ENCODE measurements around the gene MIA. TPM values are rescaled to one million over a fixed set of nuclear protein-coding genes. Genes with fewer than 3 reads are reported as not detected.

Gene MIA
- total RNA-seq, 1 experiment from 2014 or later: 2.2 TPM

GRCh38 chr19:40805258-40805868, 30.0 kb downstream of the MIA start:
- no peaks in the 10 kb centered on the region for H3K36me3 ChIP-seq (ENCODE audit: control insufficient read depth, insufficient read depth, low read length)
- ATAC-seq: no peak

More at GRCh38 chr19:40805258-40805868, 30.0 kb downstream of the MIA start:
- H3K4me1 ChIP-seq (ENCODE audit: control insufficient read depth, insufficient read depth, low read length): peaks cover 57% of the 10 kb centered on the region
- H3K4me3 ChIP-seq (ENCODE audit: low read depth in 2 of 2, low read length in 2 of 2): no peak overlapping the region
- CTCF ChIA-PET: no interaction called here
- no peaks in the 10 kb centered on the region for H3K9me3 ChIP-seq (ENCODE audit: control insufficient read depth, insufficient read depth, low read depth, low read length)
- in situ Hi-C loops (cut with HindIII; ENCODE audit: low pct_unique_long_range_greater_than_20kb, low sequenced_read_pairs) (no loop called here), intact Hi-C loops (cut with micrococcal nuclease; ENCODE audit: unreplicated experiment) (loop anchor here (10.0 kb wide), 1 partner anchor 141 kb away; no protein-coding TSS in a partner anchor)
- no TSS peak for BruUV-seq (replicated peaks)
- TF ChIP-seq TCF7L2 (IDR thresholded peaks at IDR 0.05; ENCODE audit: low read depth, low read length): no peak
- no peak for TF ChIP-seq REST (IDR thresholded peaks at IDR 0.05; ENCODE audit: insufficient read depth in 1 of 2, low read depth in 2 of 2, low read length in 1 of 2)
- no peak for TF ChIP-seq POLR2AphosphoS5 (IDR thresholded peaks at IDR 0.05; ENCODE audit: low read depth, low read length)
- TF ChIP-seq CTCF (IDR thresholded peaks at IDR 0.05): no peak
- no peak for TF ChIP-seq SIN3A (IDR thresholded peaks at IDR 0.05; ENCODE audit: borderline replicate concordance, insufficient read depth, low read depth, low read length)
- DNase-seq (ENCODE audit: low read depth, low spot score): no peak
- POLR2A ChIA-PET: no interaction called here
- H3K27ac ChIP-seq (ENCODE audit: low read length): no peak overlapping the region
- no peaks in the 10 kb centered on the region for H3K27me3 ChIP-seq (ENCODE audit: control insufficient read depth, insufficient read depth, low read length)
